Gastrocnemius medialis (tissue), 4 donors: ENCODE measurements around the gene PDE4D.

Experiments used
- POLR2A ChIP-seq, 2 donors: fragments of 450-650 bp; IDR thresholded peaks; one replicate each; pipeline ENCODE4 v1.6.1; 2017; ENCODE audit warnings: antibody characterized with exemption in 2 of 2, mild to moderate bottlenecking in 2 of 2, moderate library complexity in 2 of 2
- TF ChIP-seq, protein P1 (sequence below), 5 experiments: fragments of 450-650 bp in 3 of 5; fragments of 200-600 bp in 2 of 5; sonication (generic) in 2 of 5; IDR thresholded peaks in 4 of 5; conservative IDR thresholded peaks in 1 of 5; 1 replicate in 4 of 5; 2 replicates in 1 of 5; pipeline ENCODE4 v1.5.1; 2016 to 2019; ENCODE audit warnings: antibody characterized with exemption in 5 of 5, mild to moderate bottlenecking in 3 of 5, moderate library complexity in 3 of 5

- TF ChIP-seq, protein P1, sequence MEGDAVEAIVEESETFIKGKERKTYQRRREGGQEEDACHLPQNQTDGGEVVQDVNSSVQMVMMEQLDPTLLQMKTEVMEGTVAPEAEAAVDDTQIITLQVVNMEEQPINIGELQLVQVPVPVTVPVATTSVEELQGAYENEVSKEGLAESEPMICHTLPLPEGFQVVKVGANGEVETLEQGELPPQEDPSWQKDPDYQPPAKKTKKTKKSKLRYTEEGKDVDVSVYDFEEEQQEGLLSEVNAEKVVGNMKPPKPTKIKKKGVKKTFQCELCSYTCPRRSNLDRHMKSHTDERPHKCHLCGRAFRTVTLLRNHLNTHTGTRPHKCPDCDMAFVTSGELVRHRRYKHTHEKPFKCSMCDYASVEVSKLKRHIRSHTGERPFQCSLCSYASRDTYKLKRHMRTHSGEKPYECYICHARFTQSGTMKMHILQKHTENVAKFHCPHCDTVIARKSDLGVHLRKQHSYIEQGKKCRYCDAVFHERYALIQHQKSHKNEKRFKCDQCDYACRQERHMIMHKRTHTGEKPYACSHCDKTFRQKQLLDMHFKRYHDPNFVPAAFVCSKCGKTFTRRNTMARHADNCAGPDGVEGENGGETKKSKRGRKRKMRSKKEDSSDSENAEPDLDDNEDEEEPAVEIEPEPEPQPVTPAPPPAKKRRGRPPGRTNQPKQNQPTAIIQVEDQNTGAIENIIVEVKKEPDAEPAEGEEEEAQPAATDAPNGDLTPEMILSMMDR (IDR thresholded peaks at IDR 0.05 in 4 of 5, conservative IDR thresholded peaks at IDR 0.05 in 1 of 5) = no peak
- TF ChIP-seq POLR2A (IDR thresholded peaks at IDR 0.05) = no peak
Observed at GRCh38 chr5:59275170-59275509, 618.4 kb downstream of the PDE4D start.
